GM13976 (cell line): Measurements from ENCODE around the gene ZBP1.

Experiments
- DNase-seq: peaks from one replicate; pipeline ENCODE4 v3.0.0; 2012; ENCODE audit warnings: low spot score
- CTCF ChIP-seq: IDR thresholded peaks from 2 replicates; pipeline ENCODE4 v1.5.1; 2012; ENCODE audit warnings: borderline replicate concordance, mild to moderate bottlenecking; ENCODE audit not compliant: insufficient read depth; ENCODE audit errors: extremely low read depth, missing control alignments, control extremely low read depth
- in situ Hi-C: fragments of 300-500 bp; cut with MboI; formaldehyde crosslinking; loops from one replicate; pipeline ENCODE4 v1.12.0; 2022; ENCODE audit warnings: low sequenced_read_pairs, mixed read lengths, inconsistent platforms; ENCODE audit not compliant: unreplicated experiment

ZBP1 gene

GRCh38 chr20:57600320-57601210, 19.7 kb downstream of the ZBP1 start:
- in situ Hi-C loops: loop anchor here (25.0 kb wide), 1 partner anchor 587 kb away; no protein-coding TSS in a partner anchor
- DNase-seq: no peak
- TF ChIP-seq CTCF: no peak

- DNase-seq: no peak
- no peak for TF ChIP-seq CTCF
- in situ Hi-C loops: loop anchor here (10.0 kb wide), 2 partner anchors 84 to 214 kb away; no protein-coding TSS in a partner anchor
Observed at GRCh38 chr20:57598491-57598890, 21.7 kb downstream of the ZBP1 start.

- no peak for DNase-seq
- no peak for TF ChIP-seq CTCF
- in situ Hi-C loops: loop anchor here (10.0 kb wide), 2 partner anchors 83 to 213 kb away; no protein-coding TSS in a partner anchor
Observed at GRCh38 chr20:57598060-57598459, 22.2 kb downstream of the ZBP1 start.

- peak; percentile 94 for TF ChIP-seq CTCF
- in situ Hi-C loops: loop anchor here (10.0 kb wide), 2 partner anchors 82 to 212 kb away; no protein-coding TSS in a partner anchor
- peak; percentile 93 for DNase-seq
Observed at GRCh38 chr20:57596998-57597939, 23.0 kb downstream of the ZBP1 start.

- no peak for TF ChIP-seq CTCF
- in situ Hi-C loops: loop anchor here (10.0 kb wide), 2 partner anchors 82 to 212 kb away; no protein-coding TSS in a partner anchor
- no peak for DNase-seq
Observed at GRCh38 chr20:57596358-57596757, 23.9 kb downstream of the ZBP1 start.
